Measurements from ENCODE around the gene COX5B.

COX5B gene

GRCh38 chr2:97644023-97644717 lies 1.7 kb upstream of the COX5B start:
- DNase-seq (ENCODE audit: low spot score): peak; percentile 19
- H3K27ac ChIP-seq: no peak overlapping the region
- no peak overlapping the region for H3K4me3 ChIP-seq
- TF ChIP-seq, protein P1, sequence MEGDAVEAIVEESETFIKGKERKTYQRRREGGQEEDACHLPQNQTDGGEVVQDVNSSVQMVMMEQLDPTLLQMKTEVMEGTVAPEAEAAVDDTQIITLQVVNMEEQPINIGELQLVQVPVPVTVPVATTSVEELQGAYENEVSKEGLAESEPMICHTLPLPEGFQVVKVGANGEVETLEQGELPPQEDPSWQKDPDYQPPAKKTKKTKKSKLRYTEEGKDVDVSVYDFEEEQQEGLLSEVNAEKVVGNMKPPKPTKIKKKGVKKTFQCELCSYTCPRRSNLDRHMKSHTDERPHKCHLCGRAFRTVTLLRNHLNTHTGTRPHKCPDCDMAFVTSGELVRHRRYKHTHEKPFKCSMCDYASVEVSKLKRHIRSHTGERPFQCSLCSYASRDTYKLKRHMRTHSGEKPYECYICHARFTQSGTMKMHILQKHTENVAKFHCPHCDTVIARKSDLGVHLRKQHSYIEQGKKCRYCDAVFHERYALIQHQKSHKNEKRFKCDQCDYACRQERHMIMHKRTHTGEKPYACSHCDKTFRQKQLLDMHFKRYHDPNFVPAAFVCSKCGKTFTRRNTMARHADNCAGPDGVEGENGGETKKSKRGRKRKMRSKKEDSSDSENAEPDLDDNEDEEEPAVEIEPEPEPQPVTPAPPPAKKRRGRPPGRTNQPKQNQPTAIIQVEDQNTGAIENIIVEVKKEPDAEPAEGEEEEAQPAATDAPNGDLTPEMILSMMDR (IDR thresholded peaks at IDR 0.05): no peak

DNA sequence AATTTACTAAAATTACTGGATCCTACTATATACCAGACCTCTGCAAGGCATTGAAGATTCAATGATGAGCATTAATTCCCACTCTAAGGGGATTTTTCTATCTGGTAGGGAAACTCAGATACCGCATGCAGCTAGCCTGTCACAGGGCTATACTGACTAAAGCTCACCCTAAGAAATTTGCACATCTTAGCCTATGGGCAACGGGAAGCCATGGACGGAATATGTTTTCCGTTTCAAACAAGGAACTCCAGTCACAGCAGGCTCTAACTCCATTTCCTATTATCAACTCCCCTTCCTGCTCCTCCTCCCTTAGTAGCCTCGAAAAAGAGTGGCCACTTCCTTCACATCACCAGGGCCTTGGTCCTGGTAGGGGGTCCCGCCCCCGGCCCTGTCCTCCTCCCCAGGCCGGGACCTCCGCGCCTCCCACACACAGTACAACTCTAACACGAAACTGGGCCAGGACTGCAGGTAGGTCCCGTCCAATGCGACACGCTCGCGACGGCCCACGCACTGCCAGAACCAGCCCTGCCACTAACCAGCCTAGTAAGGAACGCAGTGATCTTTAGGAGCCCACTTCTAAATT lies 659 bp upstream of the COX5B start:
- Histone ChIP-seq H3K27ac (peak overlapping the region; percentile 90 to 92), H3K4me3 (peak overlapping the region; percentile 93)
- TF ChIP-seq, protein P1 (IDR thresholded peaks at IDR 0.05): no peak
- DNase-seq (ENCODE audit: low spot score): no peak

- DNase-seq (ENCODE audit: low spot score): no peak
- Histone ChIP-seq H3K27ac (no peak overlapping the region), H3K4me3 (peak overlapping the region; percentile 93)
- TF ChIP-seq, protein P1 (IDR thresholded peaks at IDR 0.05): no peak
These were observed 1.1 kb downstream of the COX5B start for GRCh38 chr2:97646977-97647376.

DNA sequence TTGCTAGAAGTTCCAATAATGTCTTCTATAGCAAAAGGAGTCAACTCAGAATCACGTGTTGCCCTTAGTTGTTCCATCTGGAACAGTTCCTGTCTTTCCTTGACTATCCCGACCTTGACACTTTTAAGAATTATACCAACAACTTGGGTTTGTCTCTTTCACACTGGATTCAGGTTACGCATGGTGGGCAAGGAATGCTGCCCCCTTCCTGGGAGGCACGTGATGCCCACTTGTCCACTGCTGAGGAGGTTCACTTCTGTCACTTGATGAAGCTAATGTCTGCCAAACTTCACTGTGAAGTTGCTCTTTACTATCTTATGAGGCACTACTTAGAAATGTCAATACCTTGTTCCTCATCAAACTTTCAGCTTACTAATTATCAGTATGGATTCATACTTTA lies 5.3 kb downstream of the COX5B start:
- TF ChIP-seq, protein P1 (IDR thresholded peaks at IDR 0.05): no peak
- peak; percentile 12 for DNase-seq (ENCODE audit: low spot score)
- no peak overlapping the region for H3K27ac ChIP-seq
- no peak overlapping the region for H3K4me3 ChIP-seq

DNA sequence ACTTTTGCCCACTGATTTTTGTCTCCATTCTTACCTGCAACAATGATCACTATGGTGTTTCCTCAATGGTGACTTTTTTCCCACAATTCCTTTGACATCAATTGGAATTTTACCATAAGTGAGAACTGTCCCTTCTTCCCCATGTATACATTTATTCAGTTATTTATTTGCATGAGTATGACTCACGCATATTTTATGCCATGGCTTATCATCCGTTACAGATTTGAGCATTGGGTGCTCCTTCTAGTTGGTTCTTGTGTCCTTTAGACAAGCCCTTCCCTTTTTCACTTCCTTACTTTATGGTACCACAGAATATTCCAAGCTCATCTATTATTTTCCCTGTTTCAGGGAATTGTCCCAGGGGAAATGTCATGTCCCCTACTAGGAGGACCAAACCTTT lies 7.6 kb downstream of the COX5B start:
- DNase-seq (ENCODE audit: low spot score): no peak
- Histone ChIP-seq H3K4me3 (no peak overlapping the region), H3K27ac (no peak overlapping the region)
- TF ChIP-seq, protein P1 (IDR thresholded peaks at IDR 0.05): no peak

- no peak overlapping the region for H3K4me3 ChIP-seq
- TF ChIP-seq, protein P1 (IDR thresholded peaks at IDR 0.05): no peak
- DNase-seq (ENCODE audit: low spot score): peak; percentile 2
- H3K27ac ChIP-seq: no peak overlapping the region
These were observed 8.0 kb downstream of the COX5B start for GRCh38 chr2:97653874-97654273.

GRCh38 chr2:97654309-97654708 lies 8.4 kb downstream of the COX5B start:
- Histone ChIP-seq H3K4me3 (no peak overlapping the region), H3K27ac (no peak overlapping the region)
- DNase-seq (ENCODE audit: low spot score): peak; percentile 26
- TF ChIP-seq, protein P1 (IDR thresholded peaks at IDR 0.05): no peak

Measured in coronary artery (tissue), 2 donors.